Heart left ventricle (tissue), 16 donors: Measurements from ENCODE around the gene C16orf46. TPM values are rescaled to one million over a fixed set of nuclear protein-coding genes. Genes with fewer than 3 reads are reported as not detected.

Experiments
- ATAC-seq, 4 donors: fragments of 200-7000 bp; cut with Tn5 transposase; one replicate each; pipeline ENCODE4 v1.9.1; 2020 to 2022; ENCODE audit warnings: moderate library complexity in 4 of 4, mild to moderate bottlenecking in 3 of 4, moderate number of reproducible peaks in 1 of 4
- DNase-seq, 5 donors: peaks; one replicate each; pipeline ENCODE4 v3.0.0-alpha.2; 2020
- H3K27ac ChIP-seq, 12 donors: fragments of 200-600 bp; sonication (generic) in 4 of 12; one replicate each; pipeline versions ENCODE4 v1.5.0 to v1.8.0; 2016 to 2022; ENCODE audit warnings: mild to moderate bottlenecking in 2 of 12
- H3K27me3 ChIP-seq, 9 donors: fragments of 200-600 bp; sonication (generic) in 2 of 9; one replicate each; pipeline versions ENCODE4 v1.5.1 to v1.8.0; 2016 to 2022; ENCODE audit warnings: mild to moderate bottlenecking in 3 of 9
- H3K36me3 ChIP-seq, 9 donors: fragments of 200-600 bp; sonication (generic) in 2 of 9; one replicate each; pipeline versions ENCODE4 v1.5.0 to v1.8.0; 2018 to 2022; ENCODE audit warnings: mild to moderate bottlenecking in 2 of 9
- H3K4me1 ChIP-seq, 12 donors: fragments of 200-600 bp; sonication (generic) in 4 of 12; one replicate each; pipeline versions ENCODE4 v1.5.0 to v1.8.0; 2016 to 2022; ENCODE audit warnings: mild to moderate bottlenecking in 3 of 12
- H3K4me3 ChIP-seq, 12 donors: fragments of 200-600 bp; sonication (generic) in 4 of 12; one replicate each; pipeline versions ENCODE4 v1.5.0 to v1.8.0; 2017 to 2022; ENCODE audit warnings: mild to moderate bottlenecking in 9 of 12, moderate library complexity in 4 of 12
- H3K9me3 ChIP-seq, 12 donors: fragments of 200-600 bp; sonication (generic) in 4 of 12; one replicate each; pipeline versions ENCODE4 v1.5.0 to v1.8.0; 2016 to 2022; ENCODE audit warnings: mild to moderate bottlenecking in 1 of 12
- POLR2A ChIP-seq, 2 donors: fragments of 450-650 bp; IDR thresholded peaks; one replicate each; pipeline ENCODE4 v1.6.1; 2017; ENCODE audit warnings: antibody characterized with exemption in 2 of 2, mild to moderate bottlenecking in 2 of 2, moderate library complexity in 2 of 2
- WGBS, 4 donors: extraction: QIAGEN DNeasy Blood & Tissue Kit in 2 of 4; methylation state at CpG; one replicate each; pipeline versions ENCODE4 v1.1.5 to v1.1.7; 2013 to 2018; 5-methylcytosine and 5-hydroxymethylcytosine counted together
- intact Hi-C, 10 donors: fragments of 100-400 bp; cut with DNase I; formaldehyde crosslinking; loops; one replicate each; pipeline versions ENCODE4 v1.11.1 to v1.14.2; 2022
- polyA plus RNA-seq, 2 donors: library from polyadenylated mRNA; stranded (reverse); fragments of 200-250 nt; gene quantifications; one replicate each; pipeline ENCODE4 v1.2.3, GENCODE V29; 2013
- total RNA-seq, 9 donors: library from RNA; depleted of rRNA in 2 of 9; stranded (reverse); fragments of >200 nt in 2 of 9; fragmentation: NEBNext Ultra II Directional in 3 of 9; extraction: Animal tissue kit (Norgen Biotek cat#: 25700) in 3 of 9; gene quantifications; one replicate each; pipeline versions ENCODE4 v1.1.0 to v1.2.4, GENCODE V29; 2016 to 2023
- TF ChIP-seq, protein P1 (sequence below), 12 donors: fragments of 200-600 bp; sonication (generic) in 4 of 12; IDR thresholded peaks; one replicate each; pipeline versions ENCODE4 v1.5.0 to v1.8.0; 2018 to 2022; ENCODE audit warnings: antibody characterized with exemption in 12 of 12, mild to moderate bottlenecking in 5 of 12
- donor health status: ischemic (EF 13 %, LVEDD 7.1; RV severe dilation, severe dysfunction).
- donor health status: healthy with polysubstance abuse.
- donor health status: DM: no; HTN: yes; CAD: no.
- donor health status: DM: no; HTN: no; CAD: no.
- donor health status: ischemic (EF 25% LVEDD 6.9; RV normal size, moderate dysfunction).
- donor health status: ischemic (EF 25% LVEDD 5.7; RV mildly dilated, moderate dysfunction).
- donor health status: healthy.
- donor health status: DM: yes; HTN: yes; CAD: no.
- donor health status: ischemic (EF 35%, LVEDD 5.7; RV mildly dilated, moderate dysfunction).
- donor health status: nonischemic (EF 11% LVEDD 7.7; RV severe dilation, severe dysfunction).
- donor health status: DM: yes; HTN: yes; CAD: no.
- donor health status: PGD.
- donor health status: ischemic (EF 29% LVEDD 5.4; RV normal size, mild dysfunction).
- donor health status: nonischemic (EF 23%, LVEDD 6.1; RV moderate dilation, normal function).

C16orf46 gene
- total and polyA plus RNA-seq, 11 donors, result 0.34 to 1.7 (median 0.84) TPM; not detected in 3

GRCh38 chr16:81061307-81061640 is 15.8 kb downstream of the C16orf46 start:
- Histone ChIP-seq H3K27ac (no peak overlapping the region), H3K9me3 (no peaks in the 10 kb centered on the region), H3K4me1 (no peaks in the 10 kb centered on the region), H3K36me3 (no peaks in the 10 kb centered on the region), H3K27me3 (no peaks in the 10 kb centered on the region), H3K4me3 (no peak overlapping the region)
- intact Hi-C loops, result no loop called here
- ATAC-seq (no peak), DNase-seq (no peak)
- TF ChIP-seq POLR2A (IDR thresholded peaks at IDR 0.05), result no peak
- TF ChIP-seq, protein P1, sequence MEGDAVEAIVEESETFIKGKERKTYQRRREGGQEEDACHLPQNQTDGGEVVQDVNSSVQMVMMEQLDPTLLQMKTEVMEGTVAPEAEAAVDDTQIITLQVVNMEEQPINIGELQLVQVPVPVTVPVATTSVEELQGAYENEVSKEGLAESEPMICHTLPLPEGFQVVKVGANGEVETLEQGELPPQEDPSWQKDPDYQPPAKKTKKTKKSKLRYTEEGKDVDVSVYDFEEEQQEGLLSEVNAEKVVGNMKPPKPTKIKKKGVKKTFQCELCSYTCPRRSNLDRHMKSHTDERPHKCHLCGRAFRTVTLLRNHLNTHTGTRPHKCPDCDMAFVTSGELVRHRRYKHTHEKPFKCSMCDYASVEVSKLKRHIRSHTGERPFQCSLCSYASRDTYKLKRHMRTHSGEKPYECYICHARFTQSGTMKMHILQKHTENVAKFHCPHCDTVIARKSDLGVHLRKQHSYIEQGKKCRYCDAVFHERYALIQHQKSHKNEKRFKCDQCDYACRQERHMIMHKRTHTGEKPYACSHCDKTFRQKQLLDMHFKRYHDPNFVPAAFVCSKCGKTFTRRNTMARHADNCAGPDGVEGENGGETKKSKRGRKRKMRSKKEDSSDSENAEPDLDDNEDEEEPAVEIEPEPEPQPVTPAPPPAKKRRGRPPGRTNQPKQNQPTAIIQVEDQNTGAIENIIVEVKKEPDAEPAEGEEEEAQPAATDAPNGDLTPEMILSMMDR (IDR thresholded peaks at IDR 0.05), result no peak
- 88 to 91% (median 90%) methylated on average over 10 of the region's 10 CpGs for WGBS, 4 donors

DNA sequence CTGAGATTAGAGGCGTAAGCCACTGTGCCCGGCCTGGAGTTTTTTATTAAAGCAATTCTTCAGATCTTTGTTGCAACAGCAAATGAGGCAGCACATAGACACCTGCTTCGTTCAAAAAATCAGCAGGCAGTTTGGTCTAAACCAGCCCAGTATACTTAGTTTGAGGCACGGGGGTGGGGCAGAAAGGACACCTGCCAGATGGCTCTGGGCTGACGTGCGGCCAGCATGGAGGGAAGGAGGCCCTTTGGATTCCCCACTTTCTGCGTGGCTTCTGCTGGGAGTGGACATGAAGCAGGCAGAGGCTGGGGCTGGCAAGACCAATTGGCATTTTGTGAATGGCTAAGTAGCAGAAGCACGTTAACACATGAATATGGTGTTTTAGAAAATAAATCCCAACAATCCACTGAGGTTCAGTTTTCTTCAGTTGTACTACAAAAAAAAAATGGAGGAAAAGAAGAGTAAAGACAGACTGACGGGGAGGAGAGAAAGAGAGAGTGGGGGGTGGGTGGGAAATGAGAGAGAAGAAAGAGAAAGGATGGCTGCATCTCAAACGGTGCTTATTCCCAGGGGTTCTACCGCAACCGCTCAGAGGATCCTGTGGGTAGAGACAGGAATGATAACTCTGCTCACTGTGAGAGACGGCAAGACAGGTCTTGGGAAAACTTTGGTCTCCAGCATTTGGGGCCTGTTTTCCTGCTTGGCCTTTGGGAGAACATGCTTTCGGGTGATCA is 16.3 kb downstream of the C16orf46 start:
- no peak overlapping the region for H3K27ac ChIP-seq
- no peak for TF ChIP-seq POLR2A (IDR thresholded peaks at IDR 0.05)
- TF ChIP-seq, protein P1 (IDR thresholded peaks at IDR 0.05), result no peak
- H3K27me3 ChIP-seq, result no peaks in the 10 kb centered on the region
- no peaks in the 10 kb centered on the region for H3K4me1 ChIP-seq
- ATAC-seq (no peak), DNase-seq (no peak)
- intact Hi-C loops, result no loop called here
- no peaks in the 10 kb centered on the region for H3K36me3 ChIP-seq
- H3K4me3 ChIP-seq, result no peak overlapping the region
- WGBS, 4 donors, result 82 to 89% (median 87%) methylated on average over 14 of the region's 14 CpGs
- H3K9me3 ChIP-seq, result no peaks in the 10 kb centered on the region

- intact Hi-C loops, result no loop called here
- no peaks in the 10 kb centered on the region for H3K36me3 ChIP-seq
- no peaks in the 10 kb centered on the region for H3K4me1 ChIP-seq
- TF ChIP-seq POLR2A (IDR thresholded peaks at IDR 0.05), result no peak
- TF ChIP-seq, protein P1 (IDR thresholded peaks at IDR 0.05), result no peak
- WGBS, 4 donors, result 86 to 88% (median 87%) methylated on average over 11 of the region's 11 CpGs
- no peak overlapping the region for H3K4me3 ChIP-seq
- DNase-seq (no peak), ATAC-seq (no peak)
- H3K27ac ChIP-seq, result no peak overlapping the region
- peaks cover 0 to 17% (median 8%) of the 10 kb centered on the region in 12 donors for H3K9me3 ChIP-seq
- H3K27me3 ChIP-seq, result no peaks in the 10 kb centered on the region
Observed at GRCh38 chr16:81053761-81054160, 23.3 kb downstream of the C16orf46 start.

- intact Hi-C loops, result no loop called here
- DNase-seq, result no peak
- Histone ChIP-seq H3K4me1 (peaks cover 0 to 17% (median 8%) of the 10 kb centered on the region in 12 donors), H3K27me3 (no peaks in the 10 kb centered on the region), H3K27ac (no peak overlapping the region), H3K4me3 (no peak overlapping the region), H3K9me3 (no peaks in the 10 kb centered on the region), H3K36me3 (peaks cover 0 to 74% (median 52%) of the 10 kb centered on the region in 9 donors)
- no peak for ATAC-seq
- WGBS, 4 donors, result 95 to 98% (median 96%) methylated on average over 2 of the region's 2 CpGs
- TF ChIP-seq POLR2A (IDR thresholded peaks at IDR 0.05), result no peak
- TF ChIP-seq, protein P1 (IDR thresholded peaks at IDR 0.05), result no peak
Observed at GRCh38 chr16:81042821-81043220, 34.2 kb downstream of the C16orf46 start.
